ENCODE results near the gene APBA1. TPM values are rescaled to one million over a fixed set of nuclear protein-coding genes. Genes with fewer than 3 reads are reported as not detected.

Gene APBA1
- total RNA-seq, 1 donor from 2014 or later: 8.4 TPM

- no peak for DNase-seq (ENCODE audit: low spot score)
- H3K27me3 Mint-ChIP-seq (ENCODE audit: unreplicated experiment): no peaks in the 10 kb centered on the region
- TF ChIP-seq CTCF (IDR thresholded peaks at IDR 0.05; ENCODE audit: unreplicated experiment): no peak
- no peaks in the 10 kb centered on the region for H3K9me3 Mint-ChIP-seq (ENCODE audit: unreplicated experiment)
- no peaks in the 10 kb centered on the region for H3K4me1 Mint-ChIP-seq (ENCODE audit: unreplicated experiment)
- no peaks in the 10 kb centered on the region for H3K36me3 Mint-ChIP-seq (ENCODE audit: low read depth, unreplicated experiment)
- no peak overlapping the region for H3K4me3 Mint-ChIP-seq (ENCODE audit: unreplicated experiment)
- no peak overlapping the region for H3K27ac Mint-ChIP-seq (ENCODE audit: unreplicated experiment)
Observed at GRCh38 chr9:69623276-69623675, 48.9 kb downstream of the APBA1 start.

GRCh38 chr9:69622676-69623075 is 49.5 kb downstream of the APBA1 start:
- Mint-ChIP-seq H3K27ac (ENCODE audit: unreplicated experiment) (no peak overlapping the region), H3K9me3 (ENCODE audit: unreplicated experiment) (no peaks in the 10 kb centered on the region), H3K4me1 (ENCODE audit: unreplicated experiment) (no peaks in the 10 kb centered on the region), H3K27me3 (ENCODE audit: unreplicated experiment) (no peaks in the 10 kb centered on the region), H3K36me3 (ENCODE audit: low read depth, unreplicated experiment) (no peaks in the 10 kb centered on the region), H3K4me3 (ENCODE audit: unreplicated experiment) (no peak overlapping the region)
- DNase-seq (ENCODE audit: low spot score): no peak
- no peak for TF ChIP-seq CTCF (IDR thresholded peaks at IDR 0.05; ENCODE audit: unreplicated experiment)

- TF ChIP-seq CTCF (IDR thresholded peaks at IDR 0.05; ENCODE audit: unreplicated experiment): no peak
- Mint-ChIP-seq H3K36me3 (ENCODE audit: low read depth, unreplicated experiment) (no peaks in the 10 kb centered on the region), H3K27me3 (ENCODE audit: unreplicated experiment) (no peaks in the 10 kb centered on the region), H3K4me1 (ENCODE audit: unreplicated experiment) (no peaks in the 10 kb centered on the region), H3K9me3 (ENCODE audit: unreplicated experiment) (no peaks in the 10 kb centered on the region), H3K4me3 (ENCODE audit: unreplicated experiment) (no peak overlapping the region), H3K27ac (ENCODE audit: unreplicated experiment) (no peak overlapping the region)
- no peak for DNase-seq (ENCODE audit: low spot score)
Observed at GRCh38 chr9:69621730-69622460, 50.3 kb downstream of the APBA1 start.

GRCh38 chr9:69620731-69621130 is 51.4 kb downstream of the APBA1 start:
- no peaks in the 10 kb centered on the region for H3K27me3 Mint-ChIP-seq (ENCODE audit: unreplicated experiment)
- no peak for DNase-seq (ENCODE audit: low spot score)
- H3K36me3 Mint-ChIP-seq (ENCODE audit: low read depth, unreplicated experiment): no peaks in the 10 kb centered on the region
- H3K4me1 Mint-ChIP-seq (ENCODE audit: unreplicated experiment): no peaks in the 10 kb centered on the region
- TF ChIP-seq CTCF (IDR thresholded peaks at IDR 0.05; ENCODE audit: unreplicated experiment): no peak
- H3K4me3 Mint-ChIP-seq (ENCODE audit: unreplicated experiment): no peak overlapping the region
- no peak overlapping the region for H3K27ac Mint-ChIP-seq (ENCODE audit: unreplicated experiment)
- no peaks in the 10 kb centered on the region for H3K9me3 Mint-ChIP-seq (ENCODE audit: unreplicated experiment)

GRCh38 chr9:69619233-69619632 is 52.9 kb downstream of the APBA1 start:
- H3K4me1 Mint-ChIP-seq (ENCODE audit: unreplicated experiment): no peaks in the 10 kb centered on the region
- DNase-seq (ENCODE audit: low spot score): no peak
- H3K27me3 Mint-ChIP-seq (ENCODE audit: unreplicated experiment): no peaks in the 10 kb centered on the region
- no peak for TF ChIP-seq CTCF (IDR thresholded peaks at IDR 0.05; ENCODE audit: unreplicated experiment)
- no peak overlapping the region for H3K4me3 Mint-ChIP-seq (ENCODE audit: unreplicated experiment)
- no peak overlapping the region for H3K27ac Mint-ChIP-seq (ENCODE audit: unreplicated experiment)
- H3K36me3 Mint-ChIP-seq (ENCODE audit: low read depth, unreplicated experiment): no peaks in the 10 kb centered on the region
- no peaks in the 10 kb centered on the region for H3K9me3 Mint-ChIP-seq (ENCODE audit: unreplicated experiment)

Data from endothelial cell (in vitro differentiated cells).